ENCODE results near the gene ARHGAP31.
A peak's percentile ranks its signal among the peaks of the same experiment; 100 is the strongest.
"Not testable (repeated sequence)": the region's sequence is repeated elsewhere in the genome, so short reads cannot be mapped to it uniquely, and the experiment has no call there.

ARHGAP31 gene

GRCh38 chr3:119295816-119296726 is 1.9 kb downstream of the ARHGAP31 start:
- no peak for DNase-seq (ENCODE audit: low spot score)

- no peak for DNase-seq (ENCODE audit: low spot score)
Measured at GRCh38 chr3:119296727-119297122, 2.5 kb downstream of the ARHGAP31 start.

- no peak for DNase-seq (ENCODE audit: low spot score)
Measured at GRCh38 chr3:119297169-119297568, 3.0 kb downstream of the ARHGAP31 start.

- no peak for DNase-seq (ENCODE audit: low spot score)
Measured at GRCh38 chr3:119298565-119298941, 4.4 kb downstream of the ARHGAP31 start.

- peak; percentile 31 for DNase-seq (ENCODE audit: low spot score)
Measured at GRCh38 chr3:119300991-119301391, 6.8 kb downstream of the ARHGAP31 start.

GRCh38 chr3:119301662-119302061 is 7.5 kb downstream of the ARHGAP31 start:
- peak; percentile 12 for DNase-seq (ENCODE audit: low spot score)

- no peak for DNase-seq (ENCODE audit: low spot score)
Measured at GRCh38 chr3:119302697-119303551, 8.7 kb downstream of the ARHGAP31 start.

GRCh38 chr3:119304201-119304713 is 10.1 kb downstream of the ARHGAP31 start:
- no peak for DNase-seq (ENCODE audit: low spot score)

- DNase-seq (ENCODE audit: low spot score) = no peak
Measured at GRCh38 chr3:119305286-119305685, 11.1 kb downstream of the ARHGAP31 start.

GRCh38 chr3:119306378-119306777 is 12.2 kb downstream of the ARHGAP31 start:
- DNase-seq (ENCODE audit: low spot score) = not testable (repeated sequence)

- no peak for DNase-seq (ENCODE audit: low spot score)
Measured at GRCh38 chr3:119308355-119308754, 14.2 kb downstream of the ARHGAP31 start.

- DNase-seq (ENCODE audit: low spot score) = no peak
Measured at GRCh38 chr3:119309591-119309990, 15.4 kb downstream of the ARHGAP31 start.

GRCh38 chr3:119310071-119310470 is 15.9 kb downstream of the ARHGAP31 start:
- no peak for DNase-seq (ENCODE audit: low spot score)

GRCh38 chr3:119311081-119311925 is 17.1 kb downstream of the ARHGAP31 start:
- DNase-seq (ENCODE audit: low spot score) = no peak

GRCh38 chr3:119313461-119313860 is 19.3 kb downstream of the ARHGAP31 start:
- DNase-seq (ENCODE audit: low spot score) = no peak

GRCh38 chr3:119314821-119315220 is 20.6 kb downstream of the ARHGAP31 start:
- DNase-seq (ENCODE audit: low spot score) = no peak

- DNase-seq (ENCODE audit: low spot score) = no peak
Measured at GRCh38 chr3:119315600-119316312, 21.6 kb downstream of the ARHGAP31 start.

- no peak for DNase-seq (ENCODE audit: low spot score)
Measured at GRCh38 chr3:119316313-119316670, 22.1 kb downstream of the ARHGAP31 start.

- DNase-seq (ENCODE audit: low spot score) = no peak
Measured at GRCh38 chr3:119318876-119319275, 24.7 kb downstream of the ARHGAP31 start.

- no peak for DNase-seq (ENCODE audit: low spot score)
Measured at GRCh38 chr3:119319311-119319710, 25.1 kb downstream of the ARHGAP31 start.

GRCh38 chr3:119320785-119321184 is 26.6 kb downstream of the ARHGAP31 start:
- DNase-seq (ENCODE audit: low spot score) = not testable (repeated sequence)

Data from putamen (tissue), 1 donor.